Uterus (tissue), 2 donors: Measurements from ENCODE around the gene KCTD1.

Experiments
- CTCF ChIP-seq, 4 experiments: fragments of 200-600 bp in 2 of 4; fragments of 450-650 bp in 2 of 4; sonication (generic) in 2 of 4; IDR thresholded peaks; one replicate each; pipeline ENCODE4 v1.5.1; 2016 to 2019; ENCODE audit warnings: antibody characterized with exemption in 4 of 4, mild to moderate bottlenecking in 2 of 4, moderate library complexity in 1 of 4
- POLR2A ChIP-seq, 2 donors: fragments of 450-650 bp; IDR thresholded peaks; one replicate each; pipeline ENCODE4 v1.6.1; 2016; ENCODE audit warnings: antibody characterized with exemption in 2 of 2, mild to moderate bottlenecking in 1 of 2, moderate library complexity in 1 of 2

GRCh38 chr18:26550998-26551694, 2.8 kb upstream of the KCTD1 start:
- TF ChIP-seq CTCF (IDR thresholded peaks at IDR 0.05) (no peak), POLR2A (IDR thresholded peaks at IDR 0.05) (no peak)
